HCT116 (cell line): ENCODE measurements around the gene CALML4. TPM values are rescaled to one million over a fixed set of nuclear protein-coding genes. Genes with fewer than 3 reads are reported as not detected.

Experiments used
- ATAC-seq: fragments of 200-7000 bp; cut with Tn5 transposase; 2 replicates; pipeline ENCODE4 v1.9.1; 2020; ENCODE audit warnings: mild to moderate bottlenecking, moderate library complexity
- BruUV-seq: library from RNA; stranded (reverse); fragments of 400-500 nt; replicated peaks from 2 replicates; lab custom pipeline; 2021; lab: Mats Ljungman, UMichigan
- CTCF ChIA-PET: fragments of 300-600 bp; sonication (Branson Sonifier 250); formaldehyde crosslinking; loops from one replicate; lab custom pipeline; 2021; ENCODE audit warnings: antibody characterized with exemption; lab: Charles Lee
- POLR2A ChIA-PET: fragments of 300-600, 350-600 bp; sonication (Branson Sonifier 250); formaldehyde crosslinking; loops from one replicate; lab custom pipeline; 2021; ENCODE audit warnings: antibody characterized with exemption; lab: Charles Lee
- RAD21 ChIA-PET, 2 experiments: fragments of 300-600 bp; sonication (Branson Sonifier 250); formaldehyde crosslinking; loops; one replicate each; lab custom pipeline; 2023; ENCODE audit warnings: low total read pairs in 2 of 2; ENCODE audit not compliant: uncharacterized antibody in 2 of 2, unreplicated experiment in 2 of 2, low non-redundant PET in 1 of 2; lab: Charles Lee
- DNase-seq: peaks from one replicate; pipeline ENCODE4 v3.0.0-alpha.2; 2010; ENCODE audit warnings: low read depth, low spot score
- H2AFZ ChIP-seq: fragments of 200-600 bp; shearing (Covaris generic), sonication (generic); 2 replicates; pipeline ENCODE4 v1.6.1; 2017; ENCODE audit warnings: low read depth, mixed run types, mixed read lengths, antibody characterized with exemption, low read length; ENCODE audit not compliant: poor library complexity, severe bottlenecking
- H3K27ac ChIP-seq: 2 replicates; pipeline ENCODE4 v1.5.1; 2012; ENCODE audit warnings: low read depth, low read length
- H3K27me3 ChIP-seq: fragments of 200-600 bp; sonication (generic); 2 replicates; pipeline ENCODE4 v1.6.1; 2016; ENCODE audit warnings: mixed run types, low read length, mixed read lengths; ENCODE audit not compliant: insufficient read depth
- H3K36me3 ChIP-seq, 2 experiments: fragments of 200-500 bp in 1 of 2; fragments of 200-600 bp in 1 of 2; sonication (Bioruptor generic) in 1 of 2; sonication (generic) in 1 of 2; 2 replicates each; pipeline versions ENCODE4 v1.5.1 to v1.6.1; 2014 to 2016; ENCODE audit warnings: low read length in 2 of 2, inconsistent platforms in 1 of 2, mixed read lengths in 1 of 2, mixed run types in 1 of 2; ENCODE audit not compliant: insufficient read depth in 2 of 2, control insufficient read depth in 1 of 2
- H3K4me1 ChIP-seq, 2 experiments: fragments of 200-600 bp in 1 of 2; sonication (generic) in 1 of 2; 2 replicates each; pipeline versions ENCODE4 v1.5.1 to v1.6.1; 2012 to 2017; ENCODE audit warnings: low read length in 2 of 2, inconsistent platforms in 1 of 2, mild to moderate bottlenecking in 1 of 2, mixed read lengths in 1 of 2, mixed run types in 1 of 2, moderate library complexity in 1 of 2; ENCODE audit not compliant: insufficient read depth in 2 of 2, control insufficient read depth in 1 of 2
- H3K4me2 ChIP-seq: fragments of 200-600 bp; sonication (generic); 2 replicates; pipeline ENCODE4 v1.6.1; 2017; ENCODE audit warnings: mixed run types, low read length, mixed read lengths
- H3K4me3 ChIP-seq, 2 experiments: fragments of 200-600 bp in 1 of 2; sonication (generic) in 1 of 2; replicated peaks in 1 of 2; 2 replicates each; pipeline ENCODE4 v1.5.1; 2011 to 2016; ENCODE audit warnings: low read length in 2 of 2, control low read depth in 1 of 2, low read depth in 1 of 2, mild to moderate bottlenecking in 1 of 2, mixed read lengths in 1 of 2, mixed run types in 1 of 2
- H3K79me2 ChIP-seq: fragments of 200-600 bp; sonication (generic); 2 replicates; pipeline ENCODE4 v1.6.1; 2017; ENCODE audit warnings: mild to moderate bottlenecking, mixed run types, low read length, moderate library complexity, mixed read lengths; ENCODE audit not compliant: insufficient read depth
- H3K9ac ChIP-seq: fragments of 200-600 bp; sonication (generic); 2 replicates; pipeline ENCODE4 v1.6.1; 2016; ENCODE audit warnings: low read length, mixed read lengths
- H3K9me2 ChIP-seq: fragments of 200-600 bp; sonication (generic), shearing (Covaris generic); 2 replicates; pipeline ENCODE4 v1.6.1; 2017; ENCODE audit warnings: mixed run types, mild to moderate bottlenecking, moderate library complexity; ENCODE audit not compliant: insufficient read depth
- H3K9me3 ChIP-seq, 2 experiments: fragments of 200-500 bp in 1 of 2; fragments of 200-600 bp in 1 of 2; sonication (Bioruptor generic) in 1 of 2; sonication (generic) in 1 of 2; 2 replicates each; pipeline ENCODE4 v1.6.1; 2014 to 2017; ENCODE audit warnings: low read length in 2 of 2, mixed read lengths in 2 of 2, inconsistent platforms in 1 of 2, low read depth in 1 of 2, mild to moderate bottlenecking in 1 of 2, mixed run types in 1 of 2, moderate library complexity in 1 of 2; ENCODE audit not compliant: control insufficient read depth in 1 of 2, insufficient read depth in 1 of 2
- H4K20me1 ChIP-seq: fragments of 200-600 bp; sonication (generic), shearing (Covaris generic); 2 replicates; pipeline ENCODE4 v1.6.1; 2017; ENCODE audit warnings: mixed run types, mild to moderate bottlenecking, moderate library complexity; ENCODE audit not compliant: insufficient read depth
- CBX3 ChIP-seq: IDR thresholded peaks from 2 replicates; pipeline ENCODE4 v1.6.1; 2012; ENCODE audit warnings: low read depth
- CEBPB ChIP-seq: IDR thresholded peaks from 2 replicates; pipeline ENCODE4 v1.6.1; 2012; ENCODE audit warnings: low read depth
- ELF1 ChIP-seq: IDR thresholded peaks from 2 replicates; pipeline ENCODE4 v1.6.1; 2012; ENCODE audit warnings: low read depth, borderline replicate concordance
- EZH2 ChIP-seq: fragments of 200-600 bp; sonication (generic); IDR thresholded peaks from 2 replicates; pipeline ENCODE4 v1.6.1; 2017; ENCODE audit warnings: antibody characterized with exemption, mixed run types
- EZH2phosphoT487 ChIP-seq: fragments of 200-600 bp; IDR thresholded peaks from 2 replicates; pipeline ENCODE4 v1.6.1; 2018; ENCODE audit warnings: antibody characterized with exemption, borderline replicate concordance
- FOSL1 ChIP-seq: IDR thresholded peaks from 2 replicates; pipeline ENCODE4 v1.6.1; 2012; ENCODE audit warnings: low read depth
- JUND ChIP-seq: IDR thresholded peaks from 2 replicates; pipeline ENCODE4 v1.6.1; 2012
- MAX ChIP-seq: IDR thresholded peaks from 2 replicates; pipeline ENCODE4 v1.6.1; 2012
- POLR2AphosphoS5 ChIP-seq: IDR thresholded peaks from 2 replicates; pipeline ENCODE4 v1.6.1; 2011; ENCODE audit warnings: mild to moderate bottlenecking, low read depth, low read length, moderate library complexity
- RAD21 ChIP-seq: IDR thresholded peaks from 2 replicates; pipeline ENCODE4 v1.6.1; 2012; ENCODE audit warnings: low read depth, mild to moderate bottlenecking
- REST ChIP-seq: IDR thresholded peaks from 2 replicates; pipeline ENCODE4 v1.6.1; 2012; ENCODE audit warnings: low read depth
- SIN3A ChIP-seq: IDR thresholded peaks from 2 replicates; pipeline ENCODE4 v1.6.1; 2012; ENCODE audit warnings: low read depth
- SP1 ChIP-seq: IDR thresholded peaks from 2 replicates; pipeline ENCODE4 v1.6.1; 2012; ENCODE audit warnings: low read depth
- SRF ChIP-seq: IDR thresholded peaks from 2 replicates; pipeline ENCODE4 v1.6.1; 2012; ENCODE audit warnings: low read depth
- TCF7L2 ChIP-seq: IDR thresholded peaks from 2 replicates; pipeline ENCODE4 v1.7.0; 2011; ENCODE audit warnings: borderline replicate concordance, inconsistent platforms; ENCODE audit not compliant: insufficient read depth, insufficient read length; ENCODE audit errors: extremely low read depth
- YY1 ChIP-seq: IDR thresholded peaks from 2 replicates; pipeline ENCODE4 v1.6.1; 2011; ENCODE audit warnings: low read length, low read depth, moderate library complexity, mild to moderate bottlenecking; ENCODE audit not compliant: insufficient replicate concordance; ENCODE audit errors: extremely low read depth
- ZBTB33 ChIP-seq: IDR thresholded peaks from 2 replicates; pipeline ENCODE4 v1.6.1; 2011; ENCODE audit warnings: mild to moderate bottlenecking, low read length, moderate library complexity; ENCODE audit not compliant: insufficient replicate concordance; ENCODE audit errors: extremely low read depth
- ZFX ChIP-seq: fragments of 450-650 bp; IDR thresholded peaks from 2 replicates; pipeline ENCODE4 v1.6.1; 2017
- intact Hi-C: fragments of 100-400 bp; cut with micrococcal nuclease; formaldehyde crosslinking; loops from 2 replicates; pipeline ENCODE4 v1.10.0; 2022
- total RNA-seq: library from RNA; stranded (reverse); gene quantifications from one replicate; pipeline ENCODE4 v1.2.1, GENCODE V29; 2021; ENCODE audit not compliant: unreplicated experiment

The CALML4 gene
- total RNA-seq, 1 experiment from 2014 or later = 8.5 TPM

- intact Hi-C loops = no loop called here
- DNase-seq (no peak), ATAC-seq (no peak)
- no peaks in the 10 kb centered on the region for H3K9me2 ChIP-seq
- no peaks in the 10 kb centered on the region for H3K9me3 ChIP-seq
- BruUV-seq = no TSS peak
- no peak overlapping the region for H3K27ac ChIP-seq
- no peak overlapping the region for H2AFZ ChIP-seq
- TF ChIP-seq RAD21 (no peak), FOSL1 (no peak), SP1 (no peak), CBX3 (no peak), SIN3A (no peak), TCF7L2 (no peak), EZH2phosphoT487 (no peak), MAX (no peak), EZH2 (no peak), ZBTB33 (no peak), SRF (no peak), CEBPB (no peak), ELF1 (no peak), REST (no peak), YY1 (no peak), JUND (no peak), ZFX (no peak), POLR2AphosphoS5 (no peak)
- no peak overlapping the region for H3K4me3 ChIP-seq
- no peak overlapping the region for H3K4me2 ChIP-seq
- ChIA-PET POLR2A (no interaction called here), RAD21 (no interaction called here), CTCF (no interaction called here)
- H4K20me1 ChIP-seq = no peaks in the 10 kb centered on the region
- H3K36me3 ChIP-seq = 0 out of 4 replicates have a peak, but pooled peaks cover 0 to 3% of the 10 kb centered on the region in 2 experiments
- H3K9ac ChIP-seq = no peak overlapping the region
- no peaks in the 10 kb centered on the region for H3K27me3 ChIP-seq
- peaks cover 3 to 5% of the 10 kb centered on the region in 2 experiments; a peak in 2 of 4 replicates for H3K4me1 ChIP-seq
- H3K79me2 ChIP-seq = peaks cover 20% of the 10 kb centered on the region; the same call in 1 of the 2 replicates
Observed at GRCh38 chr15:68200016-68200861, 4.9 kb downstream of the CALML4 start.
